OCI-LY1 (cell line): ENCODE measurements around the gene HHEX.

ENCODE experiments used
- CTCF ChIP-seq: fragments of 200-600 bp; sonication (generic), shearing (Covaris generic); IDR thresholded peaks from 2 replicates; pipeline ENCODE4 v1.5.1; 2017; ENCODE audit warnings: mild to moderate bottlenecking, antibody characterized with exemption, low read length, moderate library complexity, mixed read lengths
- EZH2 ChIP-seq: fragments of 200-600 bp; sonication (generic), shearing (Covaris generic); IDR thresholded peaks from 2 replicates; pipeline ENCODE4 v1.8.0; 2017; ENCODE audit warnings: borderline replicate concordance, mixed run types, mild to moderate bottlenecking, antibody characterized with exemption, low read length, moderate library complexity, mixed read lengths

- TF ChIP-seq CTCF (no peak), EZH2 (no peak)
These were observed 43.2 kb downstream of the HHEX start for GRCh38 chr10:92732958-92733357.
